Panc1 (cell line): Measurements from ENCODE around the gene NRDC.

Source experiments
- CTCF ChIP-seq: fragments of 450-650 bp; IDR thresholded peaks from 2 replicates; pipeline ENCODE4 v1.5.1; 2017; ENCODE audit warnings: mild to moderate bottlenecking
- SIN3A ChIP-seq: IDR thresholded peaks from 2 replicates; pipeline ENCODE4 v1.6.1; 2012; ENCODE audit warnings: low read depth, mild to moderate bottlenecking, low read length, moderate library complexity, borderline replicate concordance; ENCODE audit not compliant: insufficient read depth

- TF ChIP-seq CTCF (no peak), SIN3A (no peak)
Measured at GRCh38 chr1:51924455-51924854, 45.9 kb upstream of the NRDC start.
